Liver (tissue), 9 donors: Measurements from ENCODE around the gene TNP2. TPM values are rescaled to one million over a fixed set of nuclear protein-coding genes. Genes with fewer than 3 reads are reported as not detected.

Source experiments
- DNase-seq: peaks from one replicate; pipeline ENCODE4 v3.0.0-alpha.2; 2017; ENCODE audit warnings: low spot score
- H3K27ac ChIP-seq, 2 donors: one replicate each; pipeline ENCODE4 v1.7.0; 2013; ENCODE audit warnings: inconsistent platforms in 2 of 2, low read length in 2 of 2, control low read depth in 1 of 2, low read depth in 1 of 2, mild to moderate bottlenecking in 1 of 2
- H3K27me3 ChIP-seq, 4 donors: one replicate each; pipeline versions ENCODE4 v1.6.1 to v1.7.0; 2013; ENCODE audit warnings: low read length in 3 of 4, inconsistent platforms in 1 of 4, mild to moderate bottlenecking in 1 of 4, moderate library complexity in 1 of 4; ENCODE audit not compliant: control insufficient read depth in 4 of 4, insufficient read depth in 4 of 4
- H3K36me3 ChIP-seq, 4 donors: one replicate each; pipeline versions ENCODE4 v1.6.1 to v1.7.0; 2013; ENCODE audit warnings: low read length in 3 of 4, mild to moderate bottlenecking in 3 of 4, low read depth in 1 of 4, moderate library complexity in 1 of 4; ENCODE audit not compliant: control insufficient read depth in 4 of 4, insufficient read depth in 3 of 4
- H3K4me1 ChIP-seq, 4 donors: one replicate each; pipeline versions ENCODE4 v1.6.1 to v1.7.0; 2013; ENCODE audit warnings: low read length in 3 of 4, mild to moderate bottlenecking in 3 of 4, moderate library complexity in 1 of 4; ENCODE audit not compliant: control insufficient read depth in 4 of 4, insufficient read depth in 4 of 4
- H3K4me3 ChIP-seq, 3 donors: one replicate each; pipeline versions ENCODE4 v1.6.1 to v1.7.0; 2013; ENCODE audit warnings: low read length in 3 of 3, control low read depth in 1 of 3, low read depth in 1 of 3, mild to moderate bottlenecking in 1 of 3
- H3K9ac ChIP-seq, 2 donors: one replicate each; pipeline ENCODE4 v1.7.0; 2013; ENCODE audit warnings: low read length in 2 of 2, mild to moderate bottlenecking in 2 of 2, moderate library complexity in 2 of 2, control low read depth in 1 of 2, low read depth in 1 of 2
- H3K9me3 ChIP-seq, 4 donors: one replicate each; pipeline versions ENCODE4 v1.6.1 to v1.7.0; 2013; ENCODE audit warnings: low read length in 3 of 4; ENCODE audit not compliant: control insufficient read depth in 4 of 4
- ATF3 ChIP-seq: IDR thresholded peaks from 2 replicates; pipeline ENCODE4 v1.6.1; 2016; ENCODE audit warnings: antibody characterized with exemption
- EGR1 ChIP-seq, 2 donors: IDR thresholded peaks; 2 replicates each; pipeline ENCODE4 v1.6.1; 2016 to 2018; ENCODE audit warnings: antibody characterized with exemption in 2 of 2, low read depth in 2 of 2
- FOXA1 ChIP-seq: IDR thresholded peaks from 2 replicates; pipeline ENCODE4 v1.6.1; 2016; ENCODE audit warnings: antibody characterized with exemption
- FOXA2 ChIP-seq: IDR thresholded peaks from 2 replicates; pipeline ENCODE4 v1.6.1; 2016; ENCODE audit warnings: antibody characterized with exemption
- GABPA ChIP-seq, 2 donors: IDR thresholded peaks in 1 of 2; conservative IDR thresholded peaks in 1 of 2; 2 replicates each; pipeline ENCODE4 v1.6.1; 2016; ENCODE audit warnings: antibody characterized with exemption in 2 of 2, mild to moderate bottlenecking in 1 of 2, moderate library complexity in 1 of 2
- HNF4A ChIP-seq, 2 donors: conservative IDR thresholded peaks; 2 replicates each; pipeline ENCODE4 v1.6.1; 2016; ENCODE audit warnings: antibody characterized with exemption in 2 of 2, mild to moderate bottlenecking in 2 of 2
- HNF4G ChIP-seq: IDR thresholded peaks from 2 replicates; pipeline ENCODE4 v1.6.1; 2016; ENCODE audit warnings: antibody characterized with exemption
- JUND ChIP-seq, 2 donors: IDR thresholded peaks; 2 replicates each; pipeline ENCODE4 v1.6.1; 2016; ENCODE audit warnings: antibody characterized with exemption in 2 of 2
- MAX ChIP-seq: IDR thresholded peaks from 2 replicates; pipeline ENCODE4 v1.6.1; 2016; ENCODE audit warnings: antibody characterized with exemption
- NR2F2 ChIP-seq: IDR thresholded peaks from 2 replicates; pipeline ENCODE4 v1.6.1; 2016; ENCODE audit warnings: antibody characterized with exemption
- RAD21 ChIP-seq, 2 donors: IDR thresholded peaks; 2 replicates each; pipeline ENCODE4 v1.6.1; 2016; ENCODE audit warnings: antibody characterized with exemption in 2 of 2, mild to moderate bottlenecking in 2 of 2
- RXRA ChIP-seq, 2 donors: IDR thresholded peaks; 2 replicates each; pipeline ENCODE4 v1.6.1; 2017 to 2018; ENCODE audit warnings: antibody characterized with exemption in 2 of 2, mild to moderate bottlenecking in 1 of 2
- SP1 ChIP-seq: IDR thresholded peaks from 2 replicates; pipeline ENCODE4 v1.6.1; 2018; ENCODE audit warnings: antibody characterized with exemption, mild to moderate bottlenecking
- TAF1 ChIP-seq: conservative IDR thresholded peaks from 2 replicates; pipeline ENCODE4 v1.6.1; 2016; ENCODE audit warnings: antibody characterized with exemption, mild to moderate bottlenecking
- YY1 ChIP-seq: IDR thresholded peaks from 2 replicates; pipeline ENCODE4 v1.6.1; 2016; ENCODE audit warnings: antibody characterized with exemption, mild to moderate bottlenecking
- ZBTB33 ChIP-seq: IDR thresholded peaks from 2 replicates; pipeline ENCODE4 v1.6.1; 2016; ENCODE audit warnings: antibody characterized with exemption
- WGBS: extraction: QIAGEN DNeasy Blood & Tissue Kit; methylation state at CpG from one replicate; pipeline ENCODE4 v1.1.7; 2013; 5-methylcytosine and 5-hydroxymethylcytosine counted together
- polyA plus RNA-seq, 2 donors: library from polyadenylated mRNA; stranded (reverse) in 1 of 2; unstranded in 1 of 2; fragments of 200-250 nt in 1 of 2; fragments of >200 nt in 1 of 2; fragmentation: Nextera tagmentation in 1 of 2; extraction: Ambion mirVana in 1 of 2; gene quantifications; one replicate each; pipeline versions ENCODE4 v1.2.1 to v1.2.3, GENCODE V29; 2013 to 2015
- total RNA-seq, 2 donors: library from RNA; depleted of rRNA; stranded (reverse); fragments of >200 nt; gene quantifications; one replicate each; pipeline ENCODE4 v1.2.3, GENCODE V29; 2014
- TF ChIP-seq, protein P1 (sequence below): fragments of 150-350 bp; IDR thresholded peaks from 2 replicates; pipeline ENCODE4 v1.5.1; 2017; ENCODE audit warnings: improper control_type of control experiment, low read depth, low read length; ENCODE audit not compliant: missing input control
- donor health status: healthy.
- donor health status: healthy.
- donor health status: healthy.
- donor health status: healthy.
- donor health status: healthy.

TNP2 gene
- total and polyA plus RNA-seq, 4 donors, result not detected

- no peak overlapping the region for H3K9ac ChIP-seq
- no peak for DNase-seq
- TF ChIP-seq JUND (IDR thresholded peaks at IDR 0.05), result no peak
- no peak for TF ChIP-seq EGR1 (IDR thresholded peaks at IDR 0.05; ENCODE audit: low read depth in 2 of 2)
- TF ChIP-seq RXRA (IDR thresholded peaks at IDR 0.05), result no peak
- TF ChIP-seq GABPA (IDR thresholded peaks at IDR 0.05 in 1 of 2, conservative IDR thresholded peaks at IDR 0.05 in 1 of 2), result no peak
- TF ChIP-seq ZBTB33, result no peak
- no peak for TF ChIP-seq MAX
- TF ChIP-seq HNF4G, result no peak
- TF ChIP-seq NR2F2, result no peak
- no peak for TF ChIP-seq FOXA2
- no peak for TF ChIP-seq SP1
- H3K9me3 ChIP-seq, result no peaks in the 10 kb centered on the region
- H3K27me3 ChIP-seq, result no peaks in the 10 kb centered on the region
- no peak overlapping the region for H3K4me3 ChIP-seq
- H3K36me3 ChIP-seq, result peaks cover 0 to 1% (median 0%) of the 10 kb centered on the region in 4 donors
- peaks cover 6 to 14% (median 10%) of the 10 kb centered on the region in 4 donors for H3K4me1 ChIP-seq
- H3K27ac ChIP-seq, result no peak overlapping the region
- 94% methylated on average over 63 of the region's 63 CpGs for WGBS
These were observed 19.7 kb downstream of the TNP2 start for GRCh38 chr16:11249233-11250061.

DNA sequence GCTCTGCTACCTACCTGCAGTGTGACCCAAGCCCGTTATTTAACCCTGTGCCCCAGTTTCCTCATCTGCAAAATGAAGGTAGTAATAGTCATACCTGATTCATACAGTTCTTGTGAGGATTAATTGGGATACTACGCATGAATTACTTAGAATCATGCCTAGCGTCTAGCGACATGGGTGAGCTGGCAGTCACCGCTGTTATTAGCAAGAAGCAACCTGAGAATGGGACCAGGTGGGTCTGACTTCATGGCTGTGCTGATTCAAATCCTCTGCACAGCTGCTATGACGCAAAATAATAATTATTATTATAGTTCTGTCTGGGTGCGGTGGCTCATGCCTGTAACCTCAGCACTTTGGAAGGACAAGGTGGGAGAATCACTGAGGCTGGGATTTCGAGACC is 21.0 kb downstream of the TNP2 start:
- DNase-seq, result no peak
- WGBS, result 95% methylated on average over 8 of the region's 8 CpGs
- H3K9ac ChIP-seq, result no peak overlapping the region
- no peak overlapping the region for H3K4me3 ChIP-seq
- peaks cover 4 to 14% (median 10%) of the 10 kb centered on the region in 4 donors for H3K4me1 ChIP-seq
- H3K36me3 ChIP-seq, result peaks cover 0 to 1% (median 0%) of the 10 kb centered on the region in 4 donors
- H3K27me3 ChIP-seq, result no peaks in the 10 kb centered on the region
- TF ChIP-seq MAX, result no peak
- no peak for TF ChIP-seq TAF1
- no peak for TF ChIP-seq HNF4A (conservative IDR thresholded peaks at IDR 0.05)
- no peak for TF ChIP-seq RXRA (IDR thresholded peaks at IDR 0.05)
- no peak for TF ChIP-seq YY1
- TF ChIP-seq SP1, result no peak
- TF ChIP-seq EGR1 (IDR thresholded peaks at IDR 0.05; ENCODE audit: low read depth in 2 of 2), result no peak
- TF ChIP-seq ZBTB33, result no peak
- TF ChIP-seq, protein P1, sequence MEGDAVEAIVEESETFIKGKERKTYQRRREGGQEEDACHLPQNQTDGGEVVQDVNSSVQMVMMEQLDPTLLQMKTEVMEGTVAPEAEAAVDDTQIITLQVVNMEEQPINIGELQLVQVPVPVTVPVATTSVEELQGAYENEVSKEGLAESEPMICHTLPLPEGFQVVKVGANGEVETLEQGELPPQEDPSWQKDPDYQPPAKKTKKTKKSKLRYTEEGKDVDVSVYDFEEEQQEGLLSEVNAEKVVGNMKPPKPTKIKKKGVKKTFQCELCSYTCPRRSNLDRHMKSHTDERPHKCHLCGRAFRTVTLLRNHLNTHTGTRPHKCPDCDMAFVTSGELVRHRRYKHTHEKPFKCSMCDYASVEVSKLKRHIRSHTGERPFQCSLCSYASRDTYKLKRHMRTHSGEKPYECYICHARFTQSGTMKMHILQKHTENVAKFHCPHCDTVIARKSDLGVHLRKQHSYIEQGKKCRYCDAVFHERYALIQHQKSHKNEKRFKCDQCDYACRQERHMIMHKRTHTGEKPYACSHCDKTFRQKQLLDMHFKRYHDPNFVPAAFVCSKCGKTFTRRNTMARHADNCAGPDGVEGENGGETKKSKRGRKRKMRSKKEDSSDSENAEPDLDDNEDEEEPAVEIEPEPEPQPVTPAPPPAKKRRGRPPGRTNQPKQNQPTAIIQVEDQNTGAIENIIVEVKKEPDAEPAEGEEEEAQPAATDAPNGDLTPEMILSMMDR, result no peak
- no peak for TF ChIP-seq ATF3
- TF ChIP-seq RAD21 (IDR thresholded peaks at IDR 0.05), result no peak
- no peak for TF ChIP-seq NR2F2
- TF ChIP-seq FOXA1, result no peak
- H3K27ac ChIP-seq, result no peak overlapping the region
- no peaks in the 10 kb centered on the region for H3K9me3 ChIP-seq
